CD4-positive, alpha-beta T cell treated with Interleukin-1 beta for 1 hour (primary cell): Measurements from ENCODE around the gene TM4SF1.
A peak's percentile ranks its signal among the peaks of the same experiment; 100 is the strongest.

Experiments
- DNase-seq, 2 donors: peaks; one replicate each; pipeline ENCODE4 v3.0.0-alpha.2; 2020 to 2022

Gene TM4SF1

GRCh38 chr3:149374391-149374790 is 3.1 kb downstream of the TM4SF1 start:
- DNase-seq = no peak

GRCh38 chr3:149373235-149374125 is 4.0 kb downstream of the TM4SF1 start:
- DNase-seq = no peak

GRCh38 chr3:149371723-149372114 is 5.7 kb downstream of the TM4SF1 start:
- no peak for DNase-seq

GRCh38 chr3:149371001-149371722 is 6.3 kb downstream of the TM4SF1 start:
- no peak for DNase-seq

- no peak for DNase-seq
Observed at GRCh38 chr3:149369991-149370866, 7.2 kb downstream of the TM4SF1 start.

- DNase-seq = no peak
Observed at GRCh38 chr3:149368674-149369497, 8.6 kb downstream of the TM4SF1 start.

DNA sequence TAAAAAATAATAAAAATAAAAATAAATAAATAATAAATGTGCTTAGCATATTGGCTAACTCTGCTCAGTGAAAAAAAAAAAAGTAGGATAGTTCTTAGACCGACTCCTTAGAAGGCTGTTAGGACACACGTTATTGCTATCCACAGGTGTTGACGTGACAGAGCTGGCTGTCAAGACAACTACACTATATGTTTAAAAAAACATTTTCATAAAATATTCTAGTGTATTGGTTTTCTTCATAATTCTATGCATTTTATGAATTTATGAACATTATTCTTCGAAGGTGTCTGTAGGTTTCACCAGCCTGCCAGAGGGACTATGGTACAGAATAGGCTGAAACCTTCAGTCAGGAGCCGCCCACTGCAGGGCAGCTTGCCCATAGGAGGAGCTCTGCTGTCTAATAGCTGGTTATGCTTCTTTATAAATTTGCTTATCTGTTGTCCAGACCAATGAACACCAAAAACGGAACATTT is 9.2 kb downstream of the TM4SF1 start:
- DNase-seq = no peak

GRCh38 chr3:149366941-149367840 is 10.3 kb downstream of the TM4SF1 start:
- DNase-seq = no peak

GRCh38 chr3:149366031-149366430 is 11.4 kb downstream of the TM4SF1 start:
- DNase-seq = no peak

GRCh38 chr3:149364624-149365023 is 12.8 kb downstream of the TM4SF1 start:
- DNase-seq = no peak

- no peak for DNase-seq
Observed at GRCh38 chr3:149363053-149363452, 14.4 kb downstream of the TM4SF1 start.

- no peak for DNase-seq
Observed at GRCh38 chr3:149362366-149362765, 15.1 kb downstream of the TM4SF1 start.

DNA sequence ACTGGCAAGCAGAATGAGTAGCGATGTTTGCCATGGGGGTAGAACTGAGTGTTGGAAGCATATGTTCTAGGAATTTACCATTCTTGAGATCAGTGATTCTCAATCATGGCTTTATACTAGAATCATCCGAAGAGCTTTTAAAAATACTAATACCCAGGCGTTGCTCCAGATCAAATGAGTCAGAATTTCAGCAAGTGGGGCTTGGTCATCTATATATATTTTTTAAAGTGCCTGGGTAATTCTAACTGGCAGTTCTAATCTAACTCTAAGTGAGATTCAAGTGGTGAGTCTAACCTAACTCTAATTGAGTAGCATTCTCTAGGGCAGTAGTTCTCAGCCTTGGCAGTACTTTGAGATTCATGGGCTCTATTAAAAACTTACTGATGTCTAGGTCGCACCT is 20.8 kb downstream of the TM4SF1 start:
- no peak for DNase-seq

- DNase-seq = no peak
Observed at GRCh38 chr3:149356044-149356592, 21.3 kb downstream of the TM4SF1 start.

- DNase-seq = no peak
Observed at GRCh38 chr3:149353581-149354184, 23.8 kb downstream of the TM4SF1 start.

DNA sequence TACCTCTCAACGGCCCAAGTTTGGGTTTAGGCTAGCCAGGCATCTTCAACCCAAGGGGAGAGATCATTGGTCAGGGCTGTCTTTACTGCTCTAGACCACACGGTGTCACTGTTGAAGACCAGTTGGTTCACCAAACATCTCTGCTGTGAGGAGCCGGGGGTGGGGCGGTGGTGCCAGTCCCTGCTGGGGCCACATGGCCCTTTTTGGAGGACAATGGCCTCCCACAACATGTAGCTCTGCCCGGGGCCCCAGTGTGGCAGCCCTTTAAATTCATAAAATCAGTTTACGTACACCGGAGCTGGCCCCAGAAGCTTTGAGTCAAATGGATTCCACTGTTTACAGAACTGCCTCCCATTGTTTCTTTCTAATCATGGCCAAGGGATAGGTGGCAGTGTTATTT is 24.9 kb downstream of the TM4SF1 start:
- DNase-seq = peak; percentile 6 to 19

- DNase-seq = peak in 1 of 2 donors; percentile 21
Observed at GRCh38 chr3:149343951-149344350, 33.5 kb downstream of the TM4SF1 start.

DNA sequence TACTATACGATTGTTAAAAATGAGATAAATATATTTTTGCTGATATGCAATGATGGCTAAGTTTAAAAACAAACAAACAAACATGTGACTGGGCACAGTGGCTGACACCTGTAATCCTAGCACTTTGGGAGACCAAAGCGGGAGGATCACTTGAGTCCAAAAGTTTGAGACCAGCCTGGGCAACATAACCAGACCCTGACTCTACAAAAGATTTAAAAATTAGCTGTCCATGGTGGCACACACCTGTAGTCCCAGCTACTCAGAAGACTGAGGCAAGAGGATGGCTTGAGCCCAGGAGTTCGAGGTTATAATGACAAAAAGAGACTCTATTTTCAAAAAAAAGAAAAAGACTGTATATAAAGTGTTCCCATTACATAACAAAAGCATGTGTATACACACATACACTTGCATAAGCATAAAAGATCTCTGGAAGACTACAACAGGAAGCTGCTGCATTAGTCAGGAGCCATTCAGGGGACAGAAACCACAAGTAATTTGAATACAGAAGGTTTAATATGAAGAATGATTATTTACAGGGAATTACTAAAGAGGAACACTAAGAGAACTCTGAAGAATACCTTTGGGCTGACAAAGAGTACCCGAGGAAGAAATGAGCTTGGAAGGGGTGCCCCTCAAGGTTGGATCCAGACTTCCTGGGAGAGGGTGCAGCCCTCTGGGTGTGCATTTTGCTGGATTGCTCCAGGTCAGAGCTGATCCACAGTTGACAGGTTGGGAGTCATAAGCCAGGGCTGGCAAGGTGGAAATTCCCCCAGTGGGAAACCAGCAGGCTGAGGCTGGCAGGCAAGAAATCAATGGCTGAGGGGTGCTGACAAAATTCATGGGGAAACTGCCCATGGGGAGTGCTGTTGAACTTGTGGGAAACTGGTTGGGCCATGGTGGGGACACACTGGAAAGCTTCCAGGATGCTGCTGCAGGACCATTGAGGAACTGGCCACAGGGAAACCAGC is 34.8 kb downstream of the TM4SF1 start:
- no peak for DNase-seq
